Liver (tissue), 9 donors: ENCODE results near the gene KANSL3. TPM values are rescaled to one million over a fixed set of nuclear protein-coding genes. Genes with fewer than 3 reads are reported as not detected.

Experiments used
- DNase-seq: peaks from one replicate; pipeline ENCODE4 v3.0.0-alpha.2; 2017; ENCODE audit warnings: low spot score
- H3K27ac ChIP-seq, 2 donors: one replicate each; pipeline ENCODE4 v1.7.0; 2013; ENCODE audit warnings: inconsistent platforms in 2 of 2, low read length in 2 of 2, control low read depth in 1 of 2, low read depth in 1 of 2, mild to moderate bottlenecking in 1 of 2
- H3K27me3 ChIP-seq, 4 donors: one replicate each; pipeline versions ENCODE4 v1.6.1 to v1.7.0; 2013; ENCODE audit warnings: low read length in 3 of 4, inconsistent platforms in 1 of 4, mild to moderate bottlenecking in 1 of 4, moderate library complexity in 1 of 4; ENCODE audit not compliant: control insufficient read depth in 4 of 4, insufficient read depth in 4 of 4
- H3K36me3 ChIP-seq, 4 donors: one replicate each; pipeline versions ENCODE4 v1.6.1 to v1.7.0; 2013; ENCODE audit warnings: low read length in 3 of 4, mild to moderate bottlenecking in 3 of 4, low read depth in 1 of 4, moderate library complexity in 1 of 4; ENCODE audit not compliant: control insufficient read depth in 4 of 4, insufficient read depth in 3 of 4
- H3K4me1 ChIP-seq, 4 donors: one replicate each; pipeline versions ENCODE4 v1.6.1 to v1.7.0; 2013; ENCODE audit warnings: low read length in 3 of 4, mild to moderate bottlenecking in 3 of 4, moderate library complexity in 1 of 4; ENCODE audit not compliant: control insufficient read depth in 4 of 4, insufficient read depth in 4 of 4
- H3K4me3 ChIP-seq, 3 donors: one replicate each; pipeline versions ENCODE4 v1.6.1 to v1.7.0; 2013; ENCODE audit warnings: low read length in 3 of 3, control low read depth in 1 of 3, low read depth in 1 of 3, mild to moderate bottlenecking in 1 of 3
- H3K9ac ChIP-seq, 2 donors: one replicate each; pipeline ENCODE4 v1.7.0; 2013; ENCODE audit warnings: low read length in 2 of 2, mild to moderate bottlenecking in 2 of 2, moderate library complexity in 2 of 2, control low read depth in 1 of 2, low read depth in 1 of 2
- H3K9me3 ChIP-seq, 4 donors: one replicate each; pipeline versions ENCODE4 v1.6.1 to v1.7.0; 2013; ENCODE audit warnings: low read length in 3 of 4; ENCODE audit not compliant: control insufficient read depth in 4 of 4
- EGR1 ChIP-seq, 2 donors: IDR thresholded peaks; 2 replicates each; pipeline ENCODE4 v1.6.1; 2016 to 2018; ENCODE audit warnings: antibody characterized with exemption in 2 of 2, low read depth in 2 of 2
- FOXA1 ChIP-seq: IDR thresholded peaks from 2 replicates; pipeline ENCODE4 v1.6.1; 2016; ENCODE audit warnings: antibody characterized with exemption
- FOXA2 ChIP-seq: IDR thresholded peaks from 2 replicates; pipeline ENCODE4 v1.6.1; 2016; ENCODE audit warnings: antibody characterized with exemption
- GABPA ChIP-seq, 2 donors: IDR thresholded peaks in 1 of 2; conservative IDR thresholded peaks in 1 of 2; 2 replicates each; pipeline ENCODE4 v1.6.1; 2016; ENCODE audit warnings: antibody characterized with exemption in 2 of 2, mild to moderate bottlenecking in 1 of 2, moderate library complexity in 1 of 2
- HNF4A ChIP-seq, 2 donors: conservative IDR thresholded peaks; 2 replicates each; pipeline ENCODE4 v1.6.1; 2016; ENCODE audit warnings: antibody characterized with exemption in 2 of 2, mild to moderate bottlenecking in 2 of 2
- HNF4G ChIP-seq: IDR thresholded peaks from 2 replicates; pipeline ENCODE4 v1.6.1; 2016; ENCODE audit warnings: antibody characterized with exemption
- JUND ChIP-seq, 2 donors: IDR thresholded peaks; 2 replicates each; pipeline ENCODE4 v1.6.1; 2016; ENCODE audit warnings: antibody characterized with exemption in 2 of 2
- NR2F2 ChIP-seq: IDR thresholded peaks from 2 replicates; pipeline ENCODE4 v1.6.1; 2016; ENCODE audit warnings: antibody characterized with exemption
- RAD21 ChIP-seq, 2 donors: IDR thresholded peaks; 2 replicates each; pipeline ENCODE4 v1.6.1; 2016; ENCODE audit warnings: antibody characterized with exemption in 2 of 2, mild to moderate bottlenecking in 2 of 2
- RXRA ChIP-seq, 2 donors: IDR thresholded peaks; 2 replicates each; pipeline ENCODE4 v1.6.1; 2017 to 2018; ENCODE audit warnings: antibody characterized with exemption in 2 of 2, mild to moderate bottlenecking in 1 of 2
- SP1 ChIP-seq: IDR thresholded peaks from 2 replicates; pipeline ENCODE4 v1.6.1; 2018; ENCODE audit warnings: antibody characterized with exemption, mild to moderate bottlenecking
- TAF1 ChIP-seq: conservative IDR thresholded peaks from 2 replicates; pipeline ENCODE4 v1.6.1; 2016; ENCODE audit warnings: antibody characterized with exemption, mild to moderate bottlenecking
- YY1 ChIP-seq: IDR thresholded peaks from 2 replicates; pipeline ENCODE4 v1.6.1; 2016; ENCODE audit warnings: antibody characterized with exemption, mild to moderate bottlenecking
- WGBS: extraction: QIAGEN DNeasy Blood & Tissue Kit; methylation state at CpG from one replicate; pipeline ENCODE4 v1.1.7; 2013; 5-methylcytosine and 5-hydroxymethylcytosine counted together
- polyA plus RNA-seq, 2 donors: library from polyadenylated mRNA; stranded (reverse) in 1 of 2; unstranded in 1 of 2; fragments of 200-250 nt in 1 of 2; fragments of >200 nt in 1 of 2; fragmentation: Nextera tagmentation in 1 of 2; extraction: Ambion mirVana in 1 of 2; gene quantifications; one replicate each; pipeline versions ENCODE4 v1.2.1 to v1.2.3, GENCODE V29; 2013 to 2015
- total RNA-seq, 2 donors: library from RNA; depleted of rRNA; stranded (reverse); fragments of >200 nt; gene quantifications; one replicate each; pipeline ENCODE4 v1.2.3, GENCODE V29; 2014
- TF ChIP-seq, protein P1 (sequence below): IDR thresholded peaks from 2 replicates; pipeline ENCODE4 v1.6.1; 2016; ENCODE audit warnings: antibody characterized with exemption, mild to moderate bottlenecking
- TF ChIP-seq, protein P2 (sequence below): fragments of 150-350 bp; IDR thresholded peaks from 2 replicates; pipeline ENCODE4 v1.5.1; 2017; ENCODE audit warnings: improper control_type of control experiment, low read depth, low read length; ENCODE audit not compliant: missing input control
- TF ChIP-seq, protein P3 (sequence below): IDR thresholded peaks from 2 replicates; pipeline ENCODE4 v1.6.1; 2016; ENCODE audit warnings: antibody characterized with exemption
- TF ChIP-seq, protein P4 (sequence below): IDR thresholded peaks from 2 replicates; pipeline ENCODE4 v1.6.1; 2016; ENCODE audit warnings: antibody characterized with exemption
- TF ChIP-seq, protein P5 (sequence below): IDR thresholded peaks from 2 replicates; pipeline ENCODE4 v1.6.1; 2016; ENCODE audit warnings: antibody characterized with exemption
- donor health status: healthy.
- donor health status: healthy.
- donor health status: healthy.
- donor health status: healthy.
- donor health status: healthy.

The KANSL3 gene
- total and polyA plus RNA-seq, 4 donors: 8.3 to 30.5 (median 18.6) TPM

DNA sequence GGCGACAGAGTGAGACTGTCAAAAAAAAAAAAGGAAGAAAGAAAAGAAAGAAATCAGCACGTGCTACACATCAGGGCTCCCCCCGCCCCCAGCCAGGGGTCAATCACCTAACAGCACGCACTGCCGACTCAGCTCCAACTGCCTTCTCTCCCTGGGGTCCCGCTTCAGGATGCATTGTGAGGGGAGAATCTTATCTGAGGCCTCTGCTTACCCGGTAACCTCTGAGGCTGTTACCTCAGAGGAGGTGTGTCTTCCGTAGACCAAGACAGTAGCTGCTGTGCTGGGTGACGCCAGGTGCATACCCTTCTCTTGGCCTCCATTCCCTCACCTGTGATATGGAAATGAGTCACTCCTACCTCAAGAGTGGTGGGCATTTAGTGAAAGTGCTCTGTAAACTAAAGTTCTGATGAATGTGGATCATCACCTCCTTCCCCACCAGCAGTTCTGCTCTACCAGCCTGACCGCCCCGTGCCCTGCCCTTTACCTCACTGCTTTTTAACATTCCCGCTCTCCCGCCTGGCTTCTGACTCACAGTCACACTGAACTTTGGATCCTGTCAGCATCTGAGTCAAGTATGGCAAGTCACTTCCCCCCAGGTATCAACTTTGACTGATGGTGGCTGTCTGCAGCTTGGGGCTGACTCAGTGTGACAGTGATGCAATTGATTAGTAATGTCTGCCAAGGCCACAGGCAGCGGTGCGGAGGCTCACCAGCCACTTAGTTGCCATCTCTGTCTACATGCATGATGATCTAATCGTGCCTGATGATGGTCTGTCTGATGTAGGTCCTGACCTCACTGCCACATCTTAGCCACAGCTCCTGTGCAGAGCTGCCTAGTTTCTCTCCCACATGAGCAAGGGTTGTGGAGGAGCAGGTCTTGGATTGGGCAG, 81.4 kb downstream of the KANSL3 start:
- H3K9me3 ChIP-seq: no peaks in the 10 kb centered on the region
- peaks cover 2 to 27% (median 18%) of the 10 kb centered on the region in 4 donors for H3K4me1 ChIP-seq
- 64% methylated on average over 16 of the region's 16 CpGs for WGBS
- H3K36me3 ChIP-seq: peaks cover 0 to 1% (median 0%) of the 10 kb centered on the region in 4 donors
- H3K9ac ChIP-seq: no peak overlapping the region
- no peak for DNase-seq
- H3K27ac ChIP-seq: peak overlapping the region; percentile 2 to 40
- TF ChIP-seq, protein P1, sequence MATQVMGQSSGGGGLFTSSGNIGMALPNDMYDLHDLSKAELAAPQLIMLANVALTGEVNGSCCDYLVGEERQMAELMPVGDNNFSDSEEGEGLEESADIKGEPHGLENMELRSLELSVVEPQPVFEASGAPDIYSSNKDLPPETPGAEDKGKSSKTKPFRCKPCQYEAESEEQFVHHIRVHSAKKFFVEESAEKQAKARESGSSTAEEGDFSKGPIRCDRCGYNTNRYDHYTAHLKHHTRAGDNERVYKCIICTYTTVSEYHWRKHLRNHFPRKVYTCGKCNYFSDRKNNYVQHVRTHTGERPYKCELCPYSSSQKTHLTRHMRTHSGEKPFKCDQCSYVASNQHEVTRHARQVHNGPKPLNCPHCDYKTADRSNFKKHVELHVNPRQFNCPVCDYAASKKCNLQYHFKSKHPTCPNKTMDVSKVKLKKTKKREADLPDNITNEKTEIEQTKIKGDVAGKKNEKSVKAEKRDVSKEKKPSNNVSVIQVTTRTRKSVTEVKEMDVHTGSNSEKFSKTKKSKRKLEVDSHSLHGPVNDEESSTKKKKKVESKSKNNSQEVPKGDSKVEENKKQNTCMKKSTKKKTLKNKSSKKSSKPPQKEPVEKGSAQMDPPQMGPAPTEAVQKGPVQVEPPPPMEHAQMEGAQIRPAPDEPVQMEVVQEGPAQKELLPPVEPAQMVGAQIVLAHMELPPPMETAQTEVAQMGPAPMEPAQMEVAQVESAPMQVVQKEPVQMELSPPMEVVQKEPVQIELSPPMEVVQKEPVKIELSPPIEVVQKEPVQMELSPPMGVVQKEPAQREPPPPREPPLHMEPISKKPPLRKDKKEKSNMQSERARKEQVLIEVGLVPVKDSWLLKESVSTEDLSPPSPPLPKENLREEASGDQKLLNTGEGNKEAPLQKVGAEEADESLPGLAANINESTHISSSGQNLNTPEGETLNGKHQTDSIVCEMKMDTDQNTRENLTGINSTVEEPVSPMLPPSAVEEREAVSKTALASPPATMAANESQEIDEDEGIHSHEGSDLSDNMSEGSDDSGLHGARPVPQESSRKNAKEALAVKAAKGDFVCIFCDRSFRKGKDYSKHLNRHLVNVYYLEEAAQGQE: no peak
- peak; percentile 39 for TF ChIP-seq FOXA2
- TF ChIP-seq EGR1 (IDR thresholded peaks at IDR 0.05; ENCODE audit: low read depth in 2 of 2): no peak
- TF ChIP-seq HNF4A (conservative IDR thresholded peaks at IDR 0.05): peak; percentile 86 to 94
- no peak for TF ChIP-seq NR2F2
- TF ChIP-seq, protein P2, sequence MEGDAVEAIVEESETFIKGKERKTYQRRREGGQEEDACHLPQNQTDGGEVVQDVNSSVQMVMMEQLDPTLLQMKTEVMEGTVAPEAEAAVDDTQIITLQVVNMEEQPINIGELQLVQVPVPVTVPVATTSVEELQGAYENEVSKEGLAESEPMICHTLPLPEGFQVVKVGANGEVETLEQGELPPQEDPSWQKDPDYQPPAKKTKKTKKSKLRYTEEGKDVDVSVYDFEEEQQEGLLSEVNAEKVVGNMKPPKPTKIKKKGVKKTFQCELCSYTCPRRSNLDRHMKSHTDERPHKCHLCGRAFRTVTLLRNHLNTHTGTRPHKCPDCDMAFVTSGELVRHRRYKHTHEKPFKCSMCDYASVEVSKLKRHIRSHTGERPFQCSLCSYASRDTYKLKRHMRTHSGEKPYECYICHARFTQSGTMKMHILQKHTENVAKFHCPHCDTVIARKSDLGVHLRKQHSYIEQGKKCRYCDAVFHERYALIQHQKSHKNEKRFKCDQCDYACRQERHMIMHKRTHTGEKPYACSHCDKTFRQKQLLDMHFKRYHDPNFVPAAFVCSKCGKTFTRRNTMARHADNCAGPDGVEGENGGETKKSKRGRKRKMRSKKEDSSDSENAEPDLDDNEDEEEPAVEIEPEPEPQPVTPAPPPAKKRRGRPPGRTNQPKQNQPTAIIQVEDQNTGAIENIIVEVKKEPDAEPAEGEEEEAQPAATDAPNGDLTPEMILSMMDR: no peak
- peak; percentile 58 to 89 for TF ChIP-seq RXRA (IDR thresholded peaks at IDR 0.05)
- TF ChIP-seq JUND (IDR thresholded peaks at IDR 0.05): peak; percentile 87 to 96
- TF ChIP-seq, protein P3, sequence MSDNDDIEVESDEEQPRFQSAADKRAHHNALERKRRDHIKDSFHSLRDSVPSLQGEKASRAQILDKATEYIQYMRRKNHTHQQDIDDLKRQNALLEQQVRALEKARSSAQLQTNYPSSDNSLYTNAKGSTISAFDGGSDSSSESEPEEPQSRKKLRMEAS: no peak
- TF ChIP-seq, protein P4, sequence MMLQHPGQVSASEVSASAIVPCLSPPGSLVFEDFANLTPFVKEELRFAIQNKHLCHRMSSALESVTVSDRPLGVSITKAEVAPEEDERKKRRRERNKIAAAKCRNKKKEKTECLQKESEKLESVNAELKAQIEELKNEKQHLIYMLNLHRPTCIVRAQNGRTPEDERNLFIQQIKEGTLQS: peak; percentile 84
- peak; percentile 21 to 34 for TF ChIP-seq RAD21 (IDR thresholded peaks at IDR 0.05)
- TF ChIP-seq FOXA1: no peak
- peak in 1 of 2 donors; percentile 47 for TF ChIP-seq GABPA (IDR thresholded peaks at IDR 0.05 in 1 of 2, conservative IDR thresholded peaks at IDR 0.05 in 1 of 2)
- TF ChIP-seq HNF4G: peak; percentile 65
- no peak for TF ChIP-seq TAF1
- TF ChIP-seq, protein P5, sequence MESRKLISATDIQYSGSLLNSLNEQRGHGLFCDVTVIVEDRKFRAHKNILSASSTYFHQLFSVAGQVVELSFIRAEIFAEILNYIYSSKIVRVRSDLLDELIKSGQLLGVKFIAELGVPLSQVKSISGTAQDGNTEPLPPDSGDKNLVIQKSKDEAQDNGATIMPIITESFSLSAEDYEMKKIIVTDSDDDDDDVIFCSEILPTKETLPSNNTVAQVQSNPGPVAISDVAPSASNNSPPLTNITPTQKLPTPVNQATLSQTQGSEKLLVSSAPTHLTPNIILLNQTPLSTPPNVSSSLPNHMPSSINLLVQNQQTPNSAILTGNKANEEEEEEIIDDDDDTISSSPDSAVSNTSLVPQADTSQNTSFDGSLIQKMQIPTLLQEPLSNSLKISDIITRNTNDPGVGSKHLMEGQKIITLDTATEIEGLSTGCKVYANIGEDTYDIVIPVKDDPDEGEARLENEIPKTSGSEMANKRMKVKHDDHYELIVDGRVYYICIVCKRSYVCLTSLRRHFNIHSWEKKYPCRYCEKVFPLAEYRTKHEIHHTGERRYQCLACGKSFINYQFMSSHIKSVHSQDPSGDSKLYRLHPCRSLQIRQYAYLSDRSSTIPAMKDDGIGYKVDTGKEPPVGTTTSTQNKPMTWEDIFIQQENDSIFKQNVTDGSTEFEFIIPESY: no peak
- TF ChIP-seq SP1: peak; percentile 82
- peak; percentile 78 for TF ChIP-seq YY1
- no peaks in the 10 kb centered on the region for H3K27me3 ChIP-seq
- H3K4me3 ChIP-seq: no peak overlapping the region
